GM19043 (cell line): ENCODE measurements around the gene ALDH7A1.
A peak's percentile ranks its signal among the peaks of the same experiment; 100 is the strongest.
"Not testable (repeated sequence)": the region's sequence is repeated elsewhere in the genome, so short reads cannot be mapped to it uniquely, and the experiment has no call there.

Experiments
- ATAC-seq: cut with Tn5 transposase; IDR thresholded peaks from one replicate; pipeline ENCODE4 v1.9.1; 2021; ENCODE audit warnings: low read depth; ENCODE audit not compliant: unreplicated experiment

ALDH7A1 gene

GRCh38 chr5:126597156-126597555 is 2.1 kb upstream of the ALDH7A1 start:
- ATAC-seq, result no peak

GRCh38 chr5:126595486-126596083 is 566 bp upstream of the ALDH7A1 start:
- peak; percentile 10 for ATAC-seq

GRCh38 chr5:126591549-126591948 is 3.5 kb downstream of the ALDH7A1 start:
- ATAC-seq, result no peak

GRCh38 chr5:126589536-126590297 is 5.3 kb downstream of the ALDH7A1 start:
- ATAC-seq, result no peak

GRCh38 chr5:126587551-126588390 is 7.2 kb downstream of the ALDH7A1 start:
- ATAC-seq, result no peak

GRCh38 chr5:126583761-126584160 is 11.3 kb downstream of the ALDH7A1 start:
- no peak for ATAC-seq

GRCh38 chr5:126579716-126580115 is 15.3 kb downstream of the ALDH7A1 start:
- ATAC-seq, result no peak

- no peak for ATAC-seq
Measured at GRCh38 chr5:126577415-126577814, 17.6 kb downstream of the ALDH7A1 start.

- no peak for ATAC-seq
Measured at GRCh38 chr5:126576974-126577373, 18.0 kb downstream of the ALDH7A1 start.

GRCh38 chr5:126575644-126576043 is 19.4 kb downstream of the ALDH7A1 start:
- ATAC-seq, result no peak

- ATAC-seq, result no peak
Measured at GRCh38 chr5:126568206-126568755, 26.7 kb downstream of the ALDH7A1 start.

GRCh38 chr5:126562823-126563222 is 32.2 kb downstream of the ALDH7A1 start:
- ATAC-seq, result peak; percentile 72

GRCh38 chr5:126561908-126562307 is 33.1 kb downstream of the ALDH7A1 start:
- ATAC-seq, result no peak

GRCh38 chr5:126555101-126555500 is 39.9 kb downstream of the ALDH7A1 start:
- not testable (repeated sequence) for ATAC-seq

- no peak for ATAC-seq
Measured at GRCh38 chr5:126552614-126553013, 42.4 kb downstream of the ALDH7A1 start.

GRCh38 chr5:126544087-126544740 is 50.8 kb downstream of the ALDH7A1 start:
- ATAC-seq, result peak; percentile 74

GRCh38 chr5:126543660-126544059 is 51.4 kb downstream of the ALDH7A1 start:
- no peak for ATAC-seq

GRCh38 chr5:126543009-126543408 is 52.0 kb downstream of the ALDH7A1 start:
- ATAC-seq, result no peak

- no peak for ATAC-seq
Measured at GRCh38 chr5:126542441-126542840, 52.6 kb downstream of the ALDH7A1 start.

- ATAC-seq, result no peak
Measured at GRCh38 chr5:126540631-126541030, 54.4 kb downstream of the ALDH7A1 start.
